Hepatocyte (in vitro differentiated cells): ENCODE measurements around the gene RNF43. TPM values are rescaled to one million over a fixed set of nuclear protein-coding genes. Genes with fewer than 3 reads are reported as not detected.

ENCODE experiments used
- DNase-seq: peaks from one replicate; pipeline ENCODE4 v3.0.0-alpha.2; 2016; ENCODE audit warnings: low spot score
- H2AFZ ChIP-seq: fragments of 200-600 bp; sonication (generic); 2 replicates; pipeline ENCODE4 v1.6.0; 2016; ENCODE audit warnings: antibody characterized with exemption, mild to moderate bottlenecking
- H3K27ac ChIP-seq: fragments of 200-600 bp; sonication (generic); 2 replicates; pipeline ENCODE4 v1.5.1; 2016; ENCODE audit warnings: mild to moderate bottlenecking
- H3K27me3 ChIP-seq: fragments of 200-600 bp; sonication (generic); 2 replicates; pipeline ENCODE4 v1.6.1; 2016
- H3K36me3 ChIP-seq: fragments of 200-600 bp; sonication (generic); replicated peaks from 2 replicates; pipeline ENCODE4 v1.5.1; 2016; ENCODE audit warnings: low read depth; ENCODE audit not compliant: insufficient read depth
- H3K4me1 ChIP-seq: fragments of 200-600 bp; sonication (generic); 2 replicates; pipeline ENCODE4 v1.5.1; 2016; ENCODE audit warnings: mild to moderate bottlenecking, moderate library complexity; ENCODE audit not compliant: insufficient read depth
- H3K4me2 ChIP-seq: fragments of 200-600 bp; sonication (generic); 2 replicates; pipeline ENCODE4 v1.6.0; 2016
- H3K4me3 ChIP-seq: fragments of 200-600 bp; sonication (generic); 2 replicates; pipeline ENCODE4 v1.5.1; 2016; ENCODE audit warnings: mild to moderate bottlenecking
- H3K79me2 ChIP-seq: fragments of 200-600 bp; sonication (generic); 2 replicates; pipeline ENCODE4 v1.6.0; 2017; ENCODE audit warnings: mild to moderate bottlenecking
- H3K9me2 ChIP-seq: fragments of 200-600 bp; sonication (generic); replicated peaks from 2 replicates; pipeline ENCODE4 v1.6.0; 2017; ENCODE audit warnings: mild to moderate bottlenecking; ENCODE audit not compliant: insufficient read depth
- H3K9me3 ChIP-seq: fragments of 200-600 bp; sonication (generic); 2 replicates; pipeline ENCODE4 v1.5.1; 2016; ENCODE audit warnings: low read depth, mild to moderate bottlenecking
- H4K20me1 ChIP-seq: fragments of 200-600 bp; sonication (generic); 2 replicates; pipeline ENCODE4 v1.6.0; 2016; ENCODE audit warnings: mild to moderate bottlenecking; ENCODE audit not compliant: insufficient read depth, poor library complexity, severe bottlenecking
- EZH2 ChIP-seq: fragments of 200-600 bp; sonication (generic); IDR thresholded peaks from 2 replicates; pipeline ENCODE4 v1.6.1; 2016; ENCODE audit warnings: antibody characterized with exemption, mild to moderate bottlenecking, borderline replicate concordance
- EZH2phosphoT487 ChIP-seq: fragments of 200-600 bp; sonication (generic); IDR thresholded peaks from one replicate; pipeline ENCODE4 v1.6.1; 2018; ENCODE audit warnings: antibody characterized with exemption, mild to moderate bottlenecking, low read depth, moderate library complexity; ENCODE audit not compliant: unreplicated experiment, severe bottlenecking
- WGBS: methylation state at CpG from one replicate; pipeline ENCODE4 v1.1.6; 2016; ENCODE audit warnings: low lambda C conversion rate; ENCODE audit errors: missing lambda C conversion rate; 5-methylcytosine and 5-hydroxymethylcytosine counted together
- polyA plus RNA-seq: library from polyadenylated mRNA; unstranded; fragments of >200 nt; fragmentation: Nextera tagmentation; extraction: Ambion mirVana; gene quantifications from 2 replicates; pipeline ENCODE4 v1.2.1, GENCODE V29; 2016
- total RNA-seq: library from RNA; depleted of rRNA; stranded (reverse); fragments of >200 nt; gene quantifications from 2 replicates; pipeline ENCODE4 v1.2.3, GENCODE V29; 2014
- TF ChIP-seq, protein P1 (sequence below): fragments of 200-600 bp; sonication (generic); IDR thresholded peaks from 2 replicates; pipeline ENCODE4 v1.5.1; 2016; ENCODE audit warnings: antibody characterized with exemption, mild to moderate bottlenecking; ENCODE audit not compliant: poor library complexity

The RNF43 gene
- total and polyA plus RNA-seq, 2 experiments from 2014 or later, result 10.1 to 12.4 TPM

DNA sequence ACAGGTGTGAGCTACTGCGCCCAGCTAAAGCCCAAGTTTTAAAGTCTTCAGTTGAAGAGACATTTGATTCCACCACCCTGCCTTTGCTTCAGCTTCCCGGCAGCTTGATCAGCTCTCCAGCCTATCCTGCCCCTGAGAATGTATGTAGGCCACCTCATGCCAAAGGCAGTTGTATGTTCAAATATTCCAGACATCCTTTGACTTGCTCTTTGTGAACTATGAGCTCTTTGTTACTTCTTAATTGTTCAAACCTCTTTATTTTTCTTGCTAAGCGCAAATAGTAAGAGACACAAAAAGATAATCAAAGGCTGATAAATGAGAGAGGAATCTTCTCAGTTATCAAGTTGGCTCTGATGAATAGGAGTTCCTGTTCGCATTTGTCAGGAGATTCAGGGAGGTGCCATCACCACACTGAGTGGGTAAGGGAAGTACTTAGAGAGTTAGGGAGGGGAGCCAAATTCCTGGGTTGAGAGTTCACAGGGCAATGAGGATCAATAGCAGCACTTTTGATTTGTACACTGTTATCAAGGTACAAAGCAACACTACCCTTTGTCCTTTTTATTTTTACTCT, 33.4 kb downstream of the RNF43 start:
- WGBS, result 68% methylated on average over 4 of the region's 4 CpGs
- DNase-seq, result no peak
- no peaks in the 10 kb centered on the region for H4K20me1 ChIP-seq
- no peak overlapping the region for H3K4me2 ChIP-seq
- H2AFZ ChIP-seq, result no peak overlapping the region
- no peak overlapping the region for H3K4me3 ChIP-seq
- no peaks in the 10 kb centered on the region for H3K36me3 ChIP-seq
- H3K9me2 ChIP-seq, result no peaks in the 10 kb centered on the region
- no peaks in the 10 kb centered on the region for H3K9me3 ChIP-seq
- no peak for TF ChIP-seq EZH2phosphoT487
- no peak for TF ChIP-seq EZH2
- TF ChIP-seq, protein P1, sequence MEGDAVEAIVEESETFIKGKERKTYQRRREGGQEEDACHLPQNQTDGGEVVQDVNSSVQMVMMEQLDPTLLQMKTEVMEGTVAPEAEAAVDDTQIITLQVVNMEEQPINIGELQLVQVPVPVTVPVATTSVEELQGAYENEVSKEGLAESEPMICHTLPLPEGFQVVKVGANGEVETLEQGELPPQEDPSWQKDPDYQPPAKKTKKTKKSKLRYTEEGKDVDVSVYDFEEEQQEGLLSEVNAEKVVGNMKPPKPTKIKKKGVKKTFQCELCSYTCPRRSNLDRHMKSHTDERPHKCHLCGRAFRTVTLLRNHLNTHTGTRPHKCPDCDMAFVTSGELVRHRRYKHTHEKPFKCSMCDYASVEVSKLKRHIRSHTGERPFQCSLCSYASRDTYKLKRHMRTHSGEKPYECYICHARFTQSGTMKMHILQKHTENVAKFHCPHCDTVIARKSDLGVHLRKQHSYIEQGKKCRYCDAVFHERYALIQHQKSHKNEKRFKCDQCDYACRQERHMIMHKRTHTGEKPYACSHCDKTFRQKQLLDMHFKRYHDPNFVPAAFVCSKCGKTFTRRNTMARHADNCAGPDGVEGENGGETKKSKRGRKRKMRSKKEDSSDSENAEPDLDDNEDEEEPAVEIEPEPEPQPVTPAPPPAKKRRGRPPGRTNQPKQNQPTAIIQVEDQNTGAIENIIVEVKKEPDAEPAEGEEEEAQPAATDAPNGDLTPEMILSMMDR, result no peak
- peaks cover 84% of the 10 kb centered on the region for H3K79me2 ChIP-seq
- H3K27me3 ChIP-seq, result no peaks in the 10 kb centered on the region
- H3K27ac ChIP-seq, result peak overlapping the region; percentile 87
- peaks cover 75% of the 10 kb centered on the region for H3K4me1 ChIP-seq

DNA sequence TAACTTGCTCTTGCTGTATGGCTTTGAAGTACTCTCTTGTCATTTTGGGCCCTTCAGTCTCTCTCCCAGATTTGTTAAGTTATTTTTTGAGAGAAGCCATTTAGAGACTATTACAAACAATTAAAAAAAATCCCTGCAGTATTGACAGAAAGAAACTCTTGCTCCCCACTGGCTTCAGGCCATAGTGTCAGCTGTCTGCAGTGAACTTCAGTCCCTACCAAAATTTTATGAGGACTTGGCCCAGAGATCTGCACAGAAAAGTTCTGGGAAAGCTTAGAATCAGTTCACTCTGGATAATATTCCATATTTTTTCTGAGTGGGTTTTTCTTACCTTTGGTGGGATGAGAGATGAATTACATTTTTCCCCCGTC, 34.5 kb downstream of the RNF43 start:
- H3K36me3 ChIP-seq, result no peaks in the 10 kb centered on the region
- no peak for DNase-seq
- TF ChIP-seq, protein P1, result no peak
- TF ChIP-seq EZH2 (no peak), EZH2phosphoT487 (no peak)
- H3K4me1 ChIP-seq, result peaks cover 71% of the 10 kb centered on the region
- H3K4me2 ChIP-seq, result peak overlapping the region; percentile 55
- no peaks in the 10 kb centered on the region for H4K20me1 ChIP-seq
- 89% methylated on average over 1 of the region's 1 CpG for WGBS
- H3K27me3 ChIP-seq, result no peaks in the 10 kb centered on the region
- H3K9me2 ChIP-seq, result no peaks in the 10 kb centered on the region
- peak overlapping the region; percentile 87 for H3K27ac ChIP-seq
- H3K79me2 ChIP-seq, result peaks cover 83% of the 10 kb centered on the region
- H3K9me3 ChIP-seq, result no peaks in the 10 kb centered on the region
- H2AFZ ChIP-seq, result no peak overlapping the region
- no peak overlapping the region for H3K4me3 ChIP-seq

- Histone ChIP-seq H3K27me3 (no peaks in the 10 kb centered on the region), H3K9me3 (no peaks in the 10 kb centered on the region), H3K4me1 (peaks cover 68% of the 10 kb centered on the region), H2AFZ (no peak overlapping the region), H3K4me2 (peak overlapping the region; percentile 55), H3K9me2 (no peaks in the 10 kb centered on the region), H3K27ac (peak overlapping the region; percentile 87), H3K4me3 (no peak overlapping the region), H3K36me3 (no peaks in the 10 kb centered on the region), H4K20me1 (no peaks in the 10 kb centered on the region), H3K79me2 (peaks cover 79% of the 10 kb centered on the region)
- no peak for TF ChIP-seq EZH2phosphoT487
- no peak for TF ChIP-seq EZH2
- TF ChIP-seq, protein P1, result no peak
- DNase-seq, result no peak
- WGBS, result 41% methylated on average over 4 of the region's 4 CpGs
Measured at GRCh38 chr17:58382108-58382871, 35.0 kb downstream of the RNF43 start.
